HEK293T (cell line): Measurements from ENCODE around the gene GPATCH8.

Experiments used
- CTCF ChIA-PET: fragments of 350-600 bp; formaldehyde crosslinking; extraction: SDS; loops from one replicate; lab custom pipeline; 2021; ENCODE audit warnings: antibody characterized with exemption, inconsistent platforms; lab: Yijun Ruan, JAX
- POLR2A ChIA-PET: fragments of 350-600 bp; formaldehyde crosslinking; extraction: SDS; loops from one replicate; lab custom pipeline; 2020; ENCODE audit warnings: antibody characterized with exemption, inconsistent platforms; lab: Yijun Ruan, JAX
- DNase-seq: peaks from one replicate; pipeline ENCODE4 v3.0.0; 2012; ENCODE audit warnings: mixed read lengths; ENCODE audit errors: extremely low spot score
- ARNT ChIP-seq: fragments of 450-650 bp; IDR thresholded peaks from 2 replicates; pipeline ENCODE4 v1.6.1; 2017; ENCODE audit warnings: mild to moderate bottlenecking
- BHLHE40 ChIP-seq: fragments of 450-650 bp; IDR thresholded peaks from 2 replicates; pipeline ENCODE4 v1.6.1; 2016; ENCODE audit warnings: mild to moderate bottlenecking, moderate library complexity, borderline replicate concordance
- CTBP1 ChIP-seq: fragments of 450-650 bp; IDR thresholded peaks from 2 replicates; pipeline ENCODE4 v1.6.1; 2016; ENCODE audit warnings: borderline replicate concordance
- ELF4 ChIP-seq: fragments of 450-650 bp; IDR thresholded peaks from 2 replicates; pipeline ENCODE4 v1.6.1; 2017; ENCODE audit warnings: antibody characterized with exemption
- FOXA1 ChIP-seq: fragments of 450-650 bp; IDR thresholded peaks from 2 replicates; pipeline ENCODE4 v1.6.1; 2016; ENCODE audit warnings: mild to moderate bottlenecking
- FOXK2 ChIP-seq: fragments of 450-650 bp; IDR thresholded peaks from 2 replicates; pipeline ENCODE4 v1.6.1; 2016; ENCODE audit warnings: mild to moderate bottlenecking
- FOXM1 ChIP-seq: fragments of 450-650 bp; IDR thresholded peaks from 2 replicates; pipeline ENCODE4 v1.6.1; 2017; ENCODE audit warnings: mild to moderate bottlenecking, borderline replicate concordance
- HDGF ChIP-seq: fragments of 450-650 bp; IDR thresholded peaks from 2 replicates; pipeline ENCODE4 v1.6.1; 2017; ENCODE audit warnings: antibody characterized with exemption, borderline replicate concordance
- L3MBTL2 ChIP-seq: fragments of 450-650 bp; conservative IDR thresholded peaks from 2 replicates; pipeline ENCODE4 v1.6.1; 2016; ENCODE audit warnings: mild to moderate bottlenecking
- LEF1 ChIP-seq: fragments of 450-650 bp; IDR thresholded peaks from 2 replicates; pipeline ENCODE4 v1.6.1; 2017; ENCODE audit warnings: mild to moderate bottlenecking, borderline replicate concordance
- NFRKB ChIP-seq: fragments of 450-650 bp; IDR thresholded peaks from 2 replicates; pipeline ENCODE4 v1.6.1; 2016; ENCODE audit warnings: mild to moderate bottlenecking, moderate library complexity
- SP1 ChIP-seq: fragments of 450-650 bp; IDR thresholded peaks from 2 replicates; pipeline ENCODE4 v1.6.1; 2017
- SUZ12 ChIP-seq: fragments of 450-650 bp; IDR thresholded peaks from 2 replicates; pipeline ENCODE4 v1.6.1; 2016; ENCODE audit warnings: mild to moderate bottlenecking
- TARDBP ChIP-seq: fragments of 450-650 bp; IDR thresholded peaks from 2 replicates; pipeline ENCODE4 v1.6.1; 2016
- ZNF384 ChIP-seq: fragments of 450-650 bp; IDR thresholded peaks from 2 replicates; pipeline ENCODE4 v1.6.1; 2016
- TF ChIP-seq, protein P1 (sequence below): fragments of 450-650 bp; IDR thresholded peaks from 2 replicates; pipeline ENCODE4 v1.6.1; 2016

The GPATCH8 gene

DNA sequence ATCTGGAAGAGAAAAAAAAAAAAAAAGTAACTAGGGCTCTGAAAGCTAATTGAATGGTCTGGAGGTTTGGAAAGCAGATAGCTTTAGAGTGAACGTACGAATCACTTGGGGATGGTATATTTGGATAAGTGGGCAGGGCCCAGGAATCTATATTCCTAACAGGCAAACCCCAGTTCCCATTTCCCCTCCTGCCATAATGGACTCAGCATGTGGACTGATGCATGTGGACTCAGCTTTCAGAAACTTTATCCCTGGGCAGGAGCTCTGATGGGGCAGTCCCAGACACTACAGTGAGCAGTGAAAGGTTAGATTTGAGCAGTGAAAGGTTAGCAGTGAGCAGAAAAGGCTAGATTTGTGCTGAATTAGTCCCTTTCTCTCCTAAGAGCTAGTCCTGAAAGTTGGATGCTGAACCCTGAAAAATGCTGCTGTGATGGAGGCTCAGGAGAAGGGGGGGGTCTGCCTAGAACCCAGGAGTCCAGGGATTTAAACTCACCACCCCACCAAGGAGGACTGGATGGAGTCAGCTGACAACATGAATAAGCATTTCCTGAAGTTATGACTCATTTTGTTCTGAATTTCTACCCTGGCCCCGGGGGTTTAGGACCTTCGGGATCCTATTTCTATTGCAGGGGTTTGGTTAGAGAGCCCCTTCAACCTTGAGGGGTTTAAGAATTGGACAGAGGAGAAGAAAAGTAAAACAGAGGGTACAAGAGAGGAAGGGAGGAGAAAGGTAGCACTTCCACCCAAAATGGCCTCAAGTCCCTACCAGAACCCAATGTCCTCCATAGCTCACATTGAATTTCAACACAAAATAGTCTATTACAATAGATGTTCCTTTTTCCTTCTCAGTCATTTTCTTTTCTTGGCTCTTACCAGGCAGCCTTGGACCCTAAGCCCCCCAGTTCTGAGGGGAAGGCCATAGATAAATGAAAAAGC is 43.7 kb upstream of the GPATCH8 start:
- ChIA-PET CTCF (interaction anchor here (0.6 to 3.3 kb wide), 2 partner anchors 14 to 20 kb away, joined by 9 to 13 read pairs; no protein-coding TSS in a partner anchor), POLR2A (interaction anchor here (0.8 to 1.5 kb wide), 3 partner anchors 10 to 162 kb away, joined by 3 to 7 read pairs (median 3); partner anchors contain the start of genes DBF4B and FZD2)
- TF ChIP-seq CTBP1 (no peak), ZNF384 (no peak), NFRKB (no peak), FOXA1 (no peak), TARDBP (no peak), FOXK2 (no peak), ARNT (no peak), FOXM1 (no peak), L3MBTL2 (no peak), LEF1 (no peak)
- TF ChIP-seq, protein P1, sequence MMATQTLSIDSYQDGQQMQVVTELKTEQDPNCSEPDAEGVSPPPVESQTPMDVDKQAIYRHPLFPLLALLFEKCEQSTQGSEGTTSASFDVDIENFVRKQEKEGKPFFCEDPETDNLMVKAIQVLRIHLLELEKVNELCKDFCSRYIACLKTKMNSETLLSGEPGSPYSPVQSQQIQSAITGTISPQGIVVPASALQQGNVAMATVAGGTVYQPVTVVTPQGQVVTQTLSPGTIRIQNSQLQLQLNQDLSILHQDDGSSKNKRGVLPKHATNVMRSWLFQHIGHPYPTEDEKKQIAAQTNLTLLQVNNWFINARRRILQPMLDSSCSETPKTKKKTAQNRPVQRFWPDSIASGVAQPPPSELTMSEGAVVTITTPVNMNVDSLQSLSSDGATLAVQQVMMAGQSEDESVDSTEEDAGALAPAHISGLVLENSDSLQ, result no peak
- DNase-seq, result no peak

DNA sequence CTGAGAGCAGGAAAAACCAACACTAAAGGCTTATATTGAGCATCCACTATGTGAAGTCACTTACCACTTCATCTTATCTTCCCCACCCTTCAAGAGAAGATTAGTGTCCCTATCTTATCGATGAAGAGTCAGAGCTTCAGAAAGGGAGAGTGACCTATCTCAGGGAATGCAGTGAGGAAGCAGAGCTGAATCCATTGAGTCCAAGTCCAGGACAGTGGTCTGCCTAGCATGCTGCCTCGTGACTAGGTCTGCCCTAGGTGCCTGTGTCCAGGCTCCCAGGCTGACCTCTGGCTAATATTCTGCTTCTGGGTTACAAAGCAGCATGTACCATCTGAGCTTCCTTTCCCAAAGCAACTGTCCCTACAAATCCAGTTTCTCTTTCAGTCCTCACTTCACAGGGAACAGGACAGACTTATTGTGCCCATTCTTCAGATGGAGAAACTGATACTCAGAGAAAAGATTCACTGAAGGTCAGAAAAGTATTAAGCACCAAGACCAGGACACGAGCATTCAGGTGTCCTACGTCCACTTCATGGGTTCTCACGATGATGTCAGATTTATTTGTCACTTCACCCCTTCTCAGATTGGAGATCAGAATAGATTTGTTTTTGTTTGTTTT is 40.8 kb upstream of the GPATCH8 start:
- CTCF ChIA-PET, result interaction anchor here (1.6 to 3.3 kb wide), 2 partner anchors 11 to 21 kb away, joined by 5 to 13 read pairs; no protein-coding TSS in a partner anchor

DNA sequence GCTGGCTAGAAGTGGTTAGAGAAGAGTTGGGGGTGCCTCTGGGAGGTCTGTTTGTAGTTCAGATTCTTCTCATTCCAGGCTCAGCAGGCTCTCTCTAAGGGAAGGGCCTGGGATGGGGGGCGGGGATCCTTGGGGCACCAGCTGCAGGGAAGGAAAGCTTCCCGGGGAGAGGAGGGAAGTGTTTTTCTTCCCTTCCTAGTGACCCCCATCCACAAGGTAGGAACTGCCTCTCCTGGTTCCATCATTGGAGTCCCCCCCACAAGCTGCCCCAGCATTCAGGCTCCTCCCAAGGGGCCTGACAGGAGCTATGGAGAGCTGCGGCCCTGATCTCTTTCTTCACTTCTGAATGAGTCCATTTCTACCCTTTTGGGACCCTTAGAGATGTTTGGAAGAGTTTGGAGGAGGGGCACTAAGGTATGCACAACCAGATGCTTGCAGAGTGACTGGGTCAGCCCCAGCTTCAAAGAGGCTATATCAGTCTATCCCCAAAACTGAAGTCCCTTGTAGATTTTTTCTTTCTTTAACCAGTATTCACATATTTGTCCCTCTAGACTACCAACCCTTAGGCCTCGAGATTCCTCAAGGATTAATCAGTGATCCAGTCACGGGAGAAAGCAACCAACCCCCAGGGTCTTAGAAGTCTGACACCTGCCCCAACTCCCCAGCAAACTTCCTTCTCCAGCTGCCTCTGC is 40.2 kb upstream of the GPATCH8 start:
- TF ChIP-seq L3MBTL2, result no peak
- TF ChIP-seq, protein P1, result no peak
- no peak for TF ChIP-seq SUZ12
- no peak for TF ChIP-seq NFRKB
- TF ChIP-seq ELF4, result no peak
- TF ChIP-seq SP1, result no peak
- TF ChIP-seq FOXM1, result no peak
- TF ChIP-seq ARNT, result no peak
- no peak for TF ChIP-seq BHLHE40
- TF ChIP-seq ZNF384, result no peak
- TF ChIP-seq HDGF, result no peak
- no peak for TF ChIP-seq FOXK2
- no peak for TF ChIP-seq TARDBP
- TF ChIP-seq LEF1, result no peak
- TF ChIP-seq FOXA1, result no peak
- TF ChIP-seq CTBP1, result no peak
- ChIA-PET CTCF (interaction anchor here (0.9 to 1.6 kb wide), 2 partner anchors 20 to 148 kb away, joined by 3 to 5 read pairs; no protein-coding TSS in a partner anchor), POLR2A (interaction anchor here (1.4 to 1.7 kb wide), 3 partner anchors 7 to 13 kb away, joined by 3 to 9 read pairs (median 4); partner anchors contain the start of gene FZD2)
- DNase-seq, result no peak

More for the DNA sequence above, 40.8 kb upstream of the GPATCH8 start:
- POLR2A ChIA-PET, result interaction anchor here (1.2 to 1.9 kb wide), 5 partner anchors 8 to 164 kb away, joined by 3 to 9 read pairs (median 4); partner anchors contain the start of genes DBF4B and FZD2
- DNase-seq, result no peak
- TF ChIP-seq L3MBTL2 (no peak), FOXM1 (no peak), ZNF384 (no peak), FOXA1 (no peak), NFRKB (no peak), BHLHE40 (no peak), TARDBP (no peak)

DNA sequence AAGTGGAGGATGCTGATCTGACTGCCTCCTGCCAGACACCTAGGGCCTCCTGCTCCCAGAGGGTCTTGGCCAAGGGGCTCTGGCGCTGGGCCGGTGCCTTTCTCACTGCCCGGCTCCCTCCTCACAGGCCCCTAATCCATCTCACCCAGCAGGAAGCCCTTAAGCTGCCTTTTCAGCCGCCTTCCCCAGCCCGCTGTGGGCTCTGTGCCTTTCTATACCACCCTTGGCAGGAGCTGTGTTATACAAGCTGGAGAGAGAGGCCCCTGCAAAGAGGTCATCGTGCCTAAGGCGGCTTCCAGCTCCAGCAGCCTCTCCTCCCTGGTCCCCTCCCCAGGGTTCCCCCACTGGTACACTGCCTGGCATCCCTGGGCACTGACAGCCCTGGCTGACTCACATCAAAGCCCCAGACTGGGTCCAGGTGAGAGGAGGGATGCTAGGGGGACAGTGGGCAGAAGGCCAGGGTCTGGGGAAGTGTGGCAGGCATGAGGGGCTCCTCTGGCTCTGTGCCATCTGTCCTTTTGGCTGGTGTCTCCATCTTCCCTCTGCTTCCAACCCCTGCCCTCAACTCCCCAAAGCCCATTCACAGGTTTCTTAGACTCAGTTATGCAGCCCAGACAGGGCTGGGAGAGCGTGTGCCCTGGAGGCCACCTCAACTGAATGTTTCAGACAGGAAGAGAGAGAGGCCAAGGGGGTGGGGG is 38.8 kb upstream of the GPATCH8 start:
- ChIA-PET CTCF (no interaction called here), POLR2A (interaction anchor here (1.7 kb wide), 1 partner anchor 15 kb away, joined by 5 read pairs; the partner anchor contains the start of gene FZD2)
- DNase-seq, result no peak
- no peak for TF ChIP-seq ZNF384
- no peak for TF ChIP-seq BHLHE40
- no peak for TF ChIP-seq CTBP1
- no peak for TF ChIP-seq FOXM1
- TF ChIP-seq LEF1, result no peak

DNA sequence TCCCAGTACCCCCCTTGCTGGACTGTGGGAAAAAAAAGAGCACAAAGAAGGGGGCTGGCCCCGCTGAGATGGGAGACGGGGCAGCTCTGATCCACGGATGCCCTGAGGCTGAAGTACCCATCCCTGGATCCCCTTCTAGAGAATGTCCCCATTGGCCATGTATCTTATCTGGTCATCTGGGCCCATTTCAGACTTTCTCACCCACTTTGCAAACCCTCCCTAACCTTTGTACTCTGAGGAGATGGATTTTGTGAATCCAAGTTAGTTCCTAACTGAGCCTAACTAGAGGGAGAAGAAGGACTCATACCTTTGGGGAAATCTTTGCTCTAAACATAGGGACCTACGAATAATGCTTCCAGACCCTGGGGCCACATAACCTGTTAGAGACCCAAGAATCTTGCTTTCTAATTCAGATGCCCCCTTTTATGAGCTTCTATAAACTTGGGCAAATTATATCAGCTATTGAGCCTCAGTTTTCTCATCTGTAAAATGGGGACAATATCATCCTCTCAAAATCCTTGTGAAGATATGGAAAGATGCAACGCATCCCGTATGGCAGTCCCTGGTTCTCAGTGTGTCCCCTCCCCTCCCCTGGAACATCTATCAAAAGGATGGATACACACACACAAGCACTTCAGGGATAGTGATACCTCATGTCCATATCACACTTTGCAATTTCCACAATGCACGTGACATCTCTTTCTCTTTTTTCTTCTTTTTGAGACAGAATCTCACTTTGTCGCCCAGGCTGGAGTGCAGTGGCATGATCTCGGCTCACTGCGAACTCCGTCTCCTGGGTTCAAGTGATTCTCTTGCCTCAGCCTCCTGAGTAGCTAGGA is 37.3 kb upstream of the GPATCH8 start:
- CTCF ChIA-PET, result interaction anchor here (1.1 kb wide), 1 partner anchor 39 kb away, joined by 3 read pairs; no protein-coding TSS in a partner anchor
- no peak for TF ChIP-seq SP1
- TF ChIP-seq ELF4, result no peak
- TF ChIP-seq ZNF384, result no peak
- TF ChIP-seq LEF1, result no peak
- TF ChIP-seq, protein P1, result no peak
- POLR2A ChIA-PET, result interaction anchor here (1.7 kb wide), 1 partner anchor 17 kb away, joined by 5 read pairs; the partner anchor contains the start of gene FZD2
- DNase-seq, result no peak
